Measurements from ENCODE around the gene KDELR1. TPM values are rescaled to one million over a fixed set of nuclear protein-coding genes. Genes with fewer than 3 reads are reported as not detected.

The KDELR1 gene
- 169 TPM for polyA plus RNA-seq (2012; ENCODE audit: insufficient read length, low read depth)

- TF ChIP-seq REST (IDR thresholded peaks at IDR 0.05; ENCODE audit: insufficient read depth in 1 of 2, low read depth in 2 of 2, low read length in 2 of 2) (no peak), SIN3A (IDR thresholded peaks at IDR 0.05; ENCODE audit: borderline replicate concordance, insufficient read depth, low read length) (no peak), TAF1 (IDR thresholded peaks at IDR 0.05; ENCODE audit: borderline replicate concordance, insufficient read depth, low read length) (peak; percentile 77; the same call in 1 of the 2 replicates), FOXP2 (optimal IDR thresholded peaks at IDR 0.05; ENCODE audit: borderline replicate concordance, extremely low read depth, extremely low read length, insufficient read depth) (no peak), POLR2AphosphoS5 (IDR thresholded peaks at IDR 0.05; ENCODE audit: low read depth, low read length) (peak; percentile 74)
Observed at GRCh38 chr19:48391100-48392005, at the start of gene KDELR1. Gene KDELR1 (minus strand): TSS chr19:48391551. CDS start chr19:48391358, 193 bp downstream.

GRCh38 chr19:48436586-48436985, 45.2 kb upstream of the KDELR1 start:
- TF ChIP-seq TAF1 (IDR thresholded peaks at IDR 0.05; ENCODE audit: borderline replicate concordance, insufficient read depth, low read length) (no peak), SIN3A (IDR thresholded peaks at IDR 0.05; ENCODE audit: borderline replicate concordance, insufficient read depth, low read length) (no peak), POLR2AphosphoS5 (IDR thresholded peaks at IDR 0.05; ENCODE audit: low read depth, low read length) (no peak), FOXP2 (optimal IDR thresholded peaks at IDR 0.05; ENCODE audit: borderline replicate concordance, extremely low read depth, extremely low read length, insufficient read depth) (no peak), REST (IDR thresholded peaks at IDR 0.05; ENCODE audit: insufficient read depth in 1 of 2, low read depth in 2 of 2, low read length in 2 of 2) (no peak)

- TF ChIP-seq POLR2AphosphoS5 (IDR thresholded peaks at IDR 0.05; ENCODE audit: low read depth, low read length), result no peak
- no peak for TF ChIP-seq REST (IDR thresholded peaks at IDR 0.05; ENCODE audit: insufficient read depth in 1 of 2, low read depth in 2 of 2, low read length in 2 of 2)
- no peak for TF ChIP-seq TAF1 (IDR thresholded peaks at IDR 0.05; ENCODE audit: borderline replicate concordance, insufficient read depth, low read length)
- TF ChIP-seq FOXP2 (optimal IDR thresholded peaks at IDR 0.05; ENCODE audit: borderline replicate concordance, extremely low read depth, extremely low read length, insufficient read depth), result no peak
- no peak for TF ChIP-seq SIN3A (IDR thresholded peaks at IDR 0.05; ENCODE audit: borderline replicate concordance, insufficient read depth, low read length)
Observed at GRCh38 chr19:48433337-48433736, 42.0 kb upstream of the KDELR1 start.

GRCh38 chr19:48428670-48429069, 37.3 kb upstream of the KDELR1 start:
- TF ChIP-seq REST (IDR thresholded peaks at IDR 0.05; ENCODE audit: insufficient read depth in 1 of 2, low read depth in 2 of 2, low read length in 2 of 2) (no peak), FOXP2 (optimal IDR thresholded peaks at IDR 0.05; ENCODE audit: borderline replicate concordance, extremely low read depth, extremely low read length, insufficient read depth) (no peak), SIN3A (IDR thresholded peaks at IDR 0.05; ENCODE audit: borderline replicate concordance, insufficient read depth, low read length) (no peak), POLR2AphosphoS5 (IDR thresholded peaks at IDR 0.05; ENCODE audit: low read depth, low read length) (no peak), TAF1 (IDR thresholded peaks at IDR 0.05; ENCODE audit: borderline replicate concordance, insufficient read depth, low read length) (no peak)

Data from PFSK-1 (cell line).